ENCODE results near the gene CRELD2. TPM values are rescaled to one million over a fixed set of nuclear protein-coding genes. Genes with fewer than 3 reads are reported as not detected.

Gene CRELD2
- total RNA-seq, 2 donors from 2014 or later, result 30.1 to 43.7 TPM

- no peak for ATAC-seq
- no peak for DNase-seq
- intact Hi-C loops (cut with DNase I), result no loop called here
These were observed 33.2 kb downstream of the CRELD2 start for GRCh38 chr22:49951678-49951985.

DNA sequence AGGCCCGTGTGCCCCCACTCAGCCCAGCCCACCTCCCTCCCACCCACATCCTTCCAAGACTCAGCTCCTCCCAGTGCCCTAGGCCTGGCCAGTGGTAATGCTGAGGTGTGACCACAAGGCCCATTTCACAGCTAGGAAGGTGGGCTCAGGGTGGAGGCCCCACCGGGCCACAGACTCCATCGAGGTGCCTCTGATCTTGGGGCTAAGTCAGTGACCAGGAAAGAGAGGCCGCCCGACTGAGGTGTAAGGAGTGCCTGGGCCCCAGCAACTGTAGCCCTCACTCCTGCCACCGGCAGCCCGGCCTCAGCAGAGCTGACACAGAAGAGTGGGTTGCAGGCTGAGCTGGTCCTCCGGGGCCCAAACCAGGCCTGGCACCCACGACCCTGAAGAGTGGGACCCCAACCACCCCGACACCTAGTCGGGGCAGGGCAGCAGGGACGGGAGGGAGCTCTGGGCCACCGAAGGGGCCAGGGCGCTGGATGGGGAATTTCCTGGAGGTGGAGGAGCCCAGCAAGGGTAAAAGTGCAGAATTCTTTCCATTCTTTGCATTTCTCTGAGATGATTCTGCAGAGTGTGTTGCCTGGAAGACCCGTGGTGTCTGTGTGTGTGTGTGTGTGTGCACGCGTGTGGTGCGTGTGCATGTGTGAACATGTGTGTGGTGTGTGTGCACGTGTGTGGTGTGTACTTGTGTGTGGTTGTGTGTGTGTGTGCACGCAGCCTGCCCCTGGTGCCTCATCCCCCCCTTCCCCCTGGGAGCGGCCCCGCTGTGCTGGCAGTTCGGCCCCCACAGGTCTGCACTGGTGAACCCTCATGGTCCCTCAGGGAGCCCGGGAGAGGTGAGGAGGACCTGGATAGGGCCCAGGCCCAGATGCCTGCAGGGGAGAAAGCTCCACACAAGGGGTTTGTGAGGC is 33.8 kb downstream of the CRELD2 start:
- intact Hi-C loops (cut with DNase I), result no loop called here
- ATAC-seq (no peak), DNase-seq (no peak)

DNA sequence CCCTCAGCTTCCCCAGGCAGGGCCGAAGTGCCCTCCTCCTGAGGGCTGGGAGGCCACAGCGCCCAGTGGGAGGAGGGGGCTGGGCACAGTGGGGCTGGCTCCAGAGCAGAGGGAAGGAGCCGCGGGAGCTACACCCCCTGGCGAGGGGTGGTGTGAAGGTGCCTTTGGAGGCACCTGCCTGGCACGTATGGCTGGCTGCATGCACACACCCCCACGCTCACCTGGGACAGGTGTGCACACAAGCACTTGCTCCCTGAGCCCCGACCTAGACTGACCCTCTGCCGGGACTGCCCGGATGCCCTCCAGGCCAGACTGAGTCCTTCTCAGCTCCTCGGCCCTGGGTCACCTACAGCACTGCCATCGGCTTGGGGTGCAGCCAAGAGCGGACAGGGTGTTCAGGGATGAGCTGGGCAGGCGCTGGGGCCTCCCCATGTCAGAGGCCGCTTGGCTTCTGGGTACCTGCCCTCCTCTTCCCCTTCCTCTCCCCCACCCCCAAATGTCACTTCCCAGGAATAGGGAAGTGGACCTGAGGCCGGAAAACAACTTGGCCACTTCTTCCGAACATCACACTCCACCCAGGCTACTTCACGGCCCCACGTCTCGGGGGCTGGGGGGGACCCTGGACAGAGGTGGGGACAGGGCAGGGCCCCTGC is 34.7 kb downstream of the CRELD2 start:
- DNase-seq (no peak), ATAC-seq (peak in 1 of 2 donors; percentile 5)
- intact Hi-C loops (cut with DNase I), result no loop called here

GRCh38 chr22:49953680-49954344 is 35.4 kb downstream of the CRELD2 start:
- intact Hi-C loops (cut with DNase I), result no loop called here
- ATAC-seq (peak; percentile 21 to 24), DNase-seq (peak; percentile 41)

DNA sequence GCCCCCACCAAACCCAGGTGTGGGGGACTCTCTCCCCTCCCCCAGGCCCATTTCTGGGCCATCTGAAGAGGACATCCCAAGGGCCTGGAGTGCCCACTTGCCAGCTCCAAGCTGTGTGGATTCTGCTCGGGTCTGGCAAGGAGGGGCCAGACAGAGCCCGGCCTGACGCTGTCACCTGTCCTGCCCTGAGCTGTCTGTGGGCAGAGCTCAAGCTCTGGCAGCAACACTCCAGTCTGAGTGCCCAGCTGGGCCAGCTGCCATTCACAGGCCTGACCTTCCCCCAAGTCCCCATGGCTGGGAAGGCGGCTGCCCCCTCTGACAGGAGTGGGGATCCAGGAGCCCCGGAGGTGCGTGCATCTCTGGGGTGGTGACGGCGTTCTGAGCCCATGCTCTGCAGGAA is 35.9 kb downstream of the CRELD2 start:
- intact Hi-C loops (cut with DNase I), result no loop called here

GRCh38 chr22:49954991-49955580 is 36.7 kb downstream of the CRELD2 start:
- intact Hi-C loops (cut with DNase I), result no loop called here
- DNase-seq (peak; percentile 22), ATAC-seq (peak in 1 of 2 donors; percentile 13)

More for the DNA sequence above, 35.9 kb downstream of the CRELD2 start:
- ATAC-seq (peak; percentile 67 to 74), DNase-seq (peak; percentile 67)

DNA sequence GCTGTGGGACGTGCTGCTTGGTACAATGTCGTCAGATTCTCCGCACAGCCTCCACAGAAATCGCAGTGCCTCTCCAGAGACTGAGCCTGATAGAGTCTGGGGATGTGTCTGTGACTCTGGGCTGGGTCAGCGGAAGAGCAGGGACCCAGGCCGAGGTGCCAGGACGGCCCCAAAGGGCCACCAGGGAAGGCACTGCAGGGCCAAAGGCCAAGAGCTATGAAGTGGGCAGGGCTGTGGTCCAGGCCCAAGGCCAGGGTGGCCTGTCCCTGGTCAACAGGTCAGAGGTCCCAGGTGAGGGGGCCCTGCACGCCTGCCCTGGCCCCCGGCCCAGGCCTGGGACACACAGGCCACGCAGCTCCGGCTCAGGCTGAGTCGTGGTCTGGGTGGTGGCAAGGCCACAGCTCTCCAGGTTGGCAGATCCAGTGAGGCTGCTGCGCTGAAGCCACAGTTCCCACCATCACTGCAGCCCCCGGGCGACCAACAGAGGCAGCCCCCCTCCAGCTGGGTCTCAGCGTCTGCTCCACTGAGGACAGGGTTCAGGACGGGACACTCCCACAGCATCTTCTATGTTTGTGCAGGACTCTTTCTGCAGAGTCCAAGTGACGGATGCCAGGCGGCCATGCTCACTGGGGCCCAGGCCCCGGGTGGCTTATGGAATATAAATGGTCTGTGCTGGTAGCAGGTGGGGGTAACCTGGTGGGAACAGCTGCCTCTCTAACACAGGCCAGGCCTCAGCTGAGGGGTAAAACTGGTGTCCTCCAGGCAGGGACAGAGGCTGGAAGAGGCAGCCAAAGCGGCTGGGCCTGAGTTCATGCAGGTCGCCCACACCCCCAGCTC is 37.4 kb downstream of the CRELD2 start:
- no peak for ATAC-seq
- intact Hi-C loops (cut with DNase I), result no loop called here
- peak; percentile 19 for DNase-seq

GRCh38 chr22:49956418-49956770 is 38.0 kb downstream of the CRELD2 start:
- intact Hi-C loops (cut with DNase I), result no loop called here
- no peak for ATAC-seq
- DNase-seq, result peak; percentile 29

- DNase-seq (peak; percentile 24), ATAC-seq (no peak)
- intact Hi-C loops (cut with DNase I), result no loop called here
These were observed 38.7 kb downstream of the CRELD2 start for GRCh38 chr22:49956914-49957825.

- intact Hi-C loops (cut with DNase I), result no loop called here
- DNase-seq (no peak), ATAC-seq (no peak)
These were observed 39.5 kb downstream of the CRELD2 start for GRCh38 chr22:49957826-49958365.

DNA sequence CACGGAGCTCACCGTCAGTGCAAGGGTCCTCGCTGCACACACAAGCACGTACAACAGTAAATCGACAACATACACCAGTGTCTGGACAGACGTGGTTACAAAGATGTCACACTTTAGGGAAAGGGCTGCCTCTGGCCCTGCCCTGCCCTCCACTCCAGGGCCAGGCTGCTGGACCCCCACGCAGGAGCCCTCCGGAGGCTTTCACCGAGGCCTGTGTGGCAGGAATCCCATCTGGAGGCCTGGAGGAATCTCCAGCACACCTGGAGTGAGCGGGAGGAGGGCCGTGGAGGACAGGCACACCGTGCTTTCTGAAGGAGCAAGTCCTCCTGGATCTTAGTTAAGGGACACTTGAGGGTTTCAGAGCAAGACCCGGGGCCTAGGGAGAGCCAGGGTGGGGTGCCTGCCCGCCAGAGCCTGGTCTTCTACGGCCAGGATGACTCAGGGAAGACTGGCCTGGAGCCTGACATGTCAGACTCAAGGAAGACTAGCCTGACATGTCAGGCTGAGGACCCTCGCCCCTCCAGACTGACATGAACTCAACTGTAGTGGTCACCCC is 40.0 kb downstream of the CRELD2 start:
- DNase-seq, result no peak
- intact Hi-C loops (cut with DNase I), result no loop called here
- no peak for ATAC-seq

- intact Hi-C loops (cut with DNase I), result no loop called here
- no peak for ATAC-seq
- peak; percentile 41 for DNase-seq
These were observed 40.7 kb downstream of the CRELD2 start for GRCh38 chr22:49958931-49959781.

DNA sequence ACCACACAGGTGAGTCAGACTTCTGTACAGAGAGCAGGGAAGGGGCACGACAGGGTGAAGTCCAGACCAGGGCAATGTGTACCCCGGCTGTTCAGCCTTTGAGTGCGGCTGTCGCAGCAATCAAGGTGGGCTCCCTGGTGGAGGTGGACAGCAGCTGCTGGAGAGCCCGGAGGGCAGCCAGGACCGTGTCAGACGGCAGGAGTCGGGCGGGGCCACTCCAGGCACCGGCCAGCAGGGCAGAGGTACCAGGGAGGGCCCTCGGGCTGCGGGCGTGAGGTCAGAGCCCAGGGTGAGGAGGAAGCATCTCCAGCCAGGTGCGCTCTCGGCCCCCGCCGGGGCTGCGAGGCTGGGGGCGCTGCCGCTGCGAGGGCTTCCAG is 41.3 kb downstream of the CRELD2 start:
- DNase-seq (no peak), ATAC-seq (peak; percentile 1 to 6)
- intact Hi-C loops (cut with DNase I), result no loop called here

DNA sequence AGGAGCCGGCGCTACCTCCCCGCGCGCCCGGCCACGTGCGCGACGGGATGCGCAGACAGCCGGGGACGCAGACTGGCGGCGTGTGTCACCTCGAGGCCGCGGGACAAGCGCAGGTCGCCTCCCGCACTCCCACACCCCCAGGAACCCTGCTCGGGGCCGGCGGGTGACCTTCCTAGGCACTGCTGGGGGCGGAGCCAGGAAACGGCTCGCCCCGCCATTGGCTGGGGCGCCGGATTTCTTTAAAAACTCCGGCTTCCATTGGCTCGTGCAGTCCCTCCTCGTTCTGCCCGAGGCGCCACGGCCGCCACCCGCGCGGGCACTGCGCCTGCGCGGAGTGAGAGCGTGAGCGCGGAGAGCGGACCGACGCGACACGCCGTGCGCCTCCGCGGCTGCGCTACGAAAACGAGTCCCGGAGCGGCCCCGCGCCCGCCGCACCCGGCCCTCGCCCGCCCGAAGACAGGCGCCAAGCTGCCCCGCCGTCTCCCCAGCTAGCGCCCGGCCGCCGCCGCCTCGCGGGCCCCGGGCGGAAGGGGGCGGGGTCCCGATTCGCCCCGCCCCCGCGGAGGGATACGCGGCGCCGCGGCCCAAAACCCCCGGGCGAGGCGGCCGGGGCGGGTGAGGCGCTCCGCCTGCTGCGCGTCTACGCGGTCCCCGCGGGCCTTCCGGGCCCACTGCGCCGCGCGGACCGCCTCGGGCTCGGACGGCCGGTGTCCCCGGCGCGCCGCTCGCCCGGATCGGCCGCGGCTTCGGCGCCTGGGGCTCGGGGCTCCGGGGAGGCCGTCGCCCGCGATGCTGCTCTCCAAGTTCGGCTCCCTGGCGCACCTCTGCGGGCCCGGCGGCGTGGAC is 41.9 kb downstream of the CRELD2 start, which contains the start of gene PIM3:
Gene PIM3, plus strand, starts transcription at position 614 of the 846 bp plus-strand sequence. Its CDS starts 176 bp downstream, at position 790.
- ATAC-seq (peak; percentile 81 to 84), DNase-seq (peak; percentile 94)
- intact Hi-C loops (cut with DNase I), result no loop called here

DNA sequence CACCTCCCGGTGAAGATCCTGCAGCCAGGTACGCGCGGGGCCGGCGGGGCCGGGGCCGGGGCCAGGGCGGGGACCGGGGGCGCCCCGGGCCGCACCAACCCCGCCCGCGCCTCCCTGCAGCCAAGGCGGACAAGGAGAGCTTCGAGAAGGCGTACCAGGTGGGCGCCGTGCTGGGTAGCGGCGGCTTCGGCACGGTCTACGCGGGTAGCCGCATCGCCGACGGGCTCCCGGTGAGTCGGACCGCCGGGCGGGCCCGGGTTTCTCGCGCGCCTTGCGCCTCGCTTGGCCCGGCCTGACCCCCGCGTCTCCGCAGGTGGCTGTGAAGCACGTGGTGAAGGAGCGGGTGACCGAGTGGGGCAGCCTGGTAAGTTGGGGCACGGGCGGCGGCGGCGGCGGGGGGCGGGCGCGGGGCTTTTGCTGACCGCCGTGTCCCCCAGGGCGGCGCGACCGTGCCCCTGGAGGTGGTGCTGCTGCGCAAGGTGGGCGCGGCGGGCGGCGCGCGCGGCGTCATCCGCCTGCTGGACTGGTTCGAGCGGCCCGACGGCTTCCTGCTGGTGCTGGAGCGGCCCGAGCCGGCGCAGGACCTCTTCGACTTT is 42.7 kb downstream of the CRELD2 start:
- intact Hi-C loops (cut with DNase I), result no loop called here
- DNase-seq, result peak; percentile 60
- ATAC-seq, result peak in 1 of 2 donors; percentile 1
